GM20000 (cell line): ENCODE measurements around the gene PNPLA5.

Source experiments
- DNase-seq: peaks from one replicate; pipeline ENCODE4 v3.0.0; 2012; ENCODE audit warnings: low spot score
- CTCF ChIP-seq: IDR thresholded peaks from 2 replicates; pipeline ENCODE4 v1.5.1; 2012; ENCODE audit warnings: mild to moderate bottlenecking, control low read depth; ENCODE audit errors: extremely low read depth, missing control alignments

PNPLA5 gene

GRCh38 chr22:43862074-43862881 lies 29.5 kb downstream of the PNPLA5 start, which contains the start of gene SULT4A1:
TSS of gene SULT4A1 (minus strand) at chr22:43862513. CDS start at chr22:43862382, 131 bp downstream.
- no peak for DNase-seq
- TF ChIP-seq CTCF, result no peak

- DNase-seq, result no peak
- TF ChIP-seq CTCF, result no peak
Measured at GRCh38 chr22:43861529-43861928, 30.3 kb downstream of the PNPLA5 start.

GRCh38 chr22:43860831-43861230 lies 31.0 kb downstream of the PNPLA5 start:
- DNase-seq, result no peak
- TF ChIP-seq CTCF, result no peak

- DNase-seq, result no peak
- TF ChIP-seq CTCF, result no peak
Measured at GRCh38 chr22:43860126-43860525, 31.7 kb downstream of the PNPLA5 start.

- no peak for TF ChIP-seq CTCF
Measured at GRCh38 chr22:43859621-43860020, 32.2 kb downstream of the PNPLA5 start.

GRCh38 chr22:43859176-43859575 lies 32.6 kb downstream of the PNPLA5 start:
- DNase-seq, result no peak
- TF ChIP-seq CTCF, result no peak

More at GRCh38 chr22:43859621-43860020, 32.2 kb downstream of the PNPLA5 start:
- DNase-seq, result no peak

- no peak for TF ChIP-seq CTCF
- no peak for DNase-seq
Measured at GRCh38 chr22:43858156-43858895, 33.5 kb downstream of the PNPLA5 start.
